HCT116 (cell line): ENCODE measurements around the gene NTN3.

Source experiments
- CEBPB ChIP-seq: IDR thresholded peaks from 2 replicates; pipeline ENCODE4 v1.6.1; 2012; ENCODE audit warnings: low read depth
- CTCF ChIP-seq, 3 experiments: fragments of 200-600 bp in 1 of 3; sonication (generic) in 1 of 3; IDR thresholded peaks in 2 of 3; conservative IDR thresholded peaks in 1 of 3; 2 replicates each; pipeline ENCODE4 v1.5.1; 2012 to 2017; ENCODE audit warnings: low read depth in 2 of 3, low read length in 2 of 3, antibody characterized with exemption in 1 of 3, borderline replicate concordance in 1 of 3, control low read depth in 1 of 3, mild to moderate bottlenecking in 1 of 3, mixed read lengths in 1 of 3, mixed run types in 1 of 3, moderate library complexity in 1 of 3; ENCODE audit not compliant: insufficient read depth in 1 of 3
- ELF1 ChIP-seq: IDR thresholded peaks from 2 replicates; pipeline ENCODE4 v1.6.1; 2012; ENCODE audit warnings: low read depth, borderline replicate concordance
- EZH2 ChIP-seq: fragments of 200-600 bp; sonication (generic); IDR thresholded peaks from 2 replicates; pipeline ENCODE4 v1.6.1; 2017; ENCODE audit warnings: antibody characterized with exemption, mixed run types
- EZH2phosphoT487 ChIP-seq: fragments of 200-600 bp; IDR thresholded peaks from 2 replicates; pipeline ENCODE4 v1.6.1; 2018; ENCODE audit warnings: antibody characterized with exemption, borderline replicate concordance
- JUND ChIP-seq: IDR thresholded peaks from 2 replicates; pipeline ENCODE4 v1.6.1; 2012
- MAX ChIP-seq: IDR thresholded peaks from 2 replicates; pipeline ENCODE4 v1.6.1; 2012
- POLR2A ChIP-seq: IDR thresholded peaks from 2 replicates; pipeline ENCODE4 v1.7.0; 2011; ENCODE audit warnings: borderline replicate concordance; ENCODE audit not compliant: insufficient read depth, insufficient read length; ENCODE audit errors: extremely low read depth
- POLR2AphosphoS5 ChIP-seq: IDR thresholded peaks from 2 replicates; pipeline ENCODE4 v1.6.1; 2011; ENCODE audit warnings: mild to moderate bottlenecking, low read depth, low read length, moderate library complexity
- RAD21 ChIP-seq: IDR thresholded peaks from 2 replicates; pipeline ENCODE4 v1.6.1; 2012; ENCODE audit warnings: low read depth, mild to moderate bottlenecking
- SP1 ChIP-seq: IDR thresholded peaks from 2 replicates; pipeline ENCODE4 v1.6.1; 2012; ENCODE audit warnings: low read depth
- SRF ChIP-seq: IDR thresholded peaks from 2 replicates; pipeline ENCODE4 v1.6.1; 2012; ENCODE audit warnings: low read depth
- YY1 ChIP-seq: IDR thresholded peaks from 2 replicates; pipeline ENCODE4 v1.6.1; 2011; ENCODE audit warnings: low read length, low read depth, moderate library complexity, mild to moderate bottlenecking; ENCODE audit not compliant: insufficient replicate concordance; ENCODE audit errors: extremely low read depth
- TF ChIP-seq, protein P1 (sequence below): IDR thresholded peaks from 2 replicates; pipeline ENCODE4 v1.6.1; 2012; ENCODE audit warnings: low read depth

- TF ChIP-seq CTCF (IDR thresholded peaks at IDR 0.05 in 2 of 3, conservative IDR thresholded peaks at IDR 0.05 in 1 of 3; ENCODE audit: borderline replicate concordance in 1 of 3, insufficient read depth in 1 of 3, low read depth in 2 of 3, low read length in 2 of 3) (no peak), POLR2A (no peak), RAD21 (no peak), EZH2 (no peak), POLR2AphosphoS5 (no peak), EZH2phosphoT487 (no peak), SRF (no peak), ELF1 (no peak), SP1 (no peak), CEBPB (no peak), MAX (no peak), JUND (no peak), YY1 (no peak)
- TF ChIP-seq, protein P1, sequence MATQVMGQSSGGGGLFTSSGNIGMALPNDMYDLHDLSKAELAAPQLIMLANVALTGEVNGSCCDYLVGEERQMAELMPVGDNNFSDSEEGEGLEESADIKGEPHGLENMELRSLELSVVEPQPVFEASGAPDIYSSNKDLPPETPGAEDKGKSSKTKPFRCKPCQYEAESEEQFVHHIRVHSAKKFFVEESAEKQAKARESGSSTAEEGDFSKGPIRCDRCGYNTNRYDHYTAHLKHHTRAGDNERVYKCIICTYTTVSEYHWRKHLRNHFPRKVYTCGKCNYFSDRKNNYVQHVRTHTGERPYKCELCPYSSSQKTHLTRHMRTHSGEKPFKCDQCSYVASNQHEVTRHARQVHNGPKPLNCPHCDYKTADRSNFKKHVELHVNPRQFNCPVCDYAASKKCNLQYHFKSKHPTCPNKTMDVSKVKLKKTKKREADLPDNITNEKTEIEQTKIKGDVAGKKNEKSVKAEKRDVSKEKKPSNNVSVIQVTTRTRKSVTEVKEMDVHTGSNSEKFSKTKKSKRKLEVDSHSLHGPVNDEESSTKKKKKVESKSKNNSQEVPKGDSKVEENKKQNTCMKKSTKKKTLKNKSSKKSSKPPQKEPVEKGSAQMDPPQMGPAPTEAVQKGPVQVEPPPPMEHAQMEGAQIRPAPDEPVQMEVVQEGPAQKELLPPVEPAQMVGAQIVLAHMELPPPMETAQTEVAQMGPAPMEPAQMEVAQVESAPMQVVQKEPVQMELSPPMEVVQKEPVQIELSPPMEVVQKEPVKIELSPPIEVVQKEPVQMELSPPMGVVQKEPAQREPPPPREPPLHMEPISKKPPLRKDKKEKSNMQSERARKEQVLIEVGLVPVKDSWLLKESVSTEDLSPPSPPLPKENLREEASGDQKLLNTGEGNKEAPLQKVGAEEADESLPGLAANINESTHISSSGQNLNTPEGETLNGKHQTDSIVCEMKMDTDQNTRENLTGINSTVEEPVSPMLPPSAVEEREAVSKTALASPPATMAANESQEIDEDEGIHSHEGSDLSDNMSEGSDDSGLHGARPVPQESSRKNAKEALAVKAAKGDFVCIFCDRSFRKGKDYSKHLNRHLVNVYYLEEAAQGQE, result no peak
Measured at GRCh38 chr16:2425008-2425518, 46.0 kb upstream of the NTN3 start.
